HEK293 (cell line): ENCODE results near the gene SULT4A1.

Experiments used
- CTCF ChIA-PET: fragments of 350-600 bp; formaldehyde crosslinking; extraction: SDS; loops from one replicate; lab custom pipeline; 2021; ENCODE audit warnings: antibody characterized with exemption; lab: Yijun Ruan, JAX
- POLR2A ChIA-PET: fragments of 300-600 bp; formaldehyde crosslinking; extraction: SDS; loops from one replicate; lab custom pipeline; 2020; ENCODE audit warnings: antibody characterized with exemption, inconsistent platforms; lab: Yijun Ruan, JAX
- H3K27ac ChIP-seq: fragments of 200-500 bp; sonication (Bioruptor generic); 2 replicates; pipeline ENCODE4 v1.5.1; 2014; ENCODE audit warnings: low read depth, low read length, control low read depth, inconsistent platforms; ENCODE audit errors: extremely low read depth
- H3K36me3 ChIP-seq, 2 experiments: fragments of 200-500 bp in 1 of 2; sonication (Bioruptor generic) in 1 of 2; 1 replicate in 1 of 2; 2 replicates in 1 of 2; pipeline ENCODE4 v1.5.1; 2014 to 2017; ENCODE audit warnings: inconsistent platforms in 2 of 2, low read length in 2 of 2; ENCODE audit not compliant: control insufficient read depth in 2 of 2, insufficient read depth in 1 of 2
- H3K4me1 ChIP-seq: fragments of 200-500 bp; sonication (Bioruptor generic); 2 replicates; pipeline ENCODE4 v1.5.1; 2014; ENCODE audit warnings: mild to moderate bottlenecking, low read length, inconsistent platforms; ENCODE audit not compliant: control insufficient read depth, insufficient read depth
- H3K4me3 ChIP-seq: 2 replicates; pipeline ENCODE4 v1.5.1; 2011; ENCODE audit warnings: low read depth, mild to moderate bottlenecking, control low read depth, low read length, moderate library complexity
- H3K9me3 ChIP-seq: fragments of 200-500 bp; sonication (Bioruptor generic); 2 replicates; pipeline ENCODE4 v1.5.1; 2014; ENCODE audit warnings: low read depth, low read length, inconsistent platforms; ENCODE audit not compliant: control insufficient read depth, insufficient read depth
- BCL11A ChIP-seq: fragments of 450-650 bp; formaldehyde crosslinking; IDR thresholded peaks from 2 replicates; pipeline ENCODE4 v1.5.1; 2016; ENCODE audit warnings: low read depth, missing biosample characterization, missing genetic modification characterization
- GLI2 ChIP-seq: fragments of 450-650 bp; formaldehyde crosslinking; IDR thresholded peaks from 2 replicates; pipeline ENCODE4; 2017; ENCODE audit warnings: missing biosample characterization, missing genetic modification characterization, low read depth, borderline replicate concordance
- PBX3 ChIP-seq: sonication (generic); formaldehyde crosslinking; IDR thresholded peaks from 2 replicates; pipeline ENCODE4 v1.8.1; 2022; ENCODE audit warnings: mild to moderate bottlenecking, moderate library complexity, missing genetic modification reagents
- PRDM6 ChIP-seq: fragments of 450-650 bp; formaldehyde crosslinking; IDR thresholded peaks from 2 replicates; pipeline ENCODE4 v1.5.1; 2017; ENCODE audit warnings: missing biosample characterization, missing genetic modification characterization
- RBAK ChIP-seq: fragments of 450-650 bp; formaldehyde crosslinking; IDR thresholded peaks from 2 replicates; pipeline ENCODE4 v1.5.1; 2016; ENCODE audit warnings: missing biosample characterization, missing genetic modification characterization
- SCRT1 ChIP-seq: fragments of 450-650 bp; formaldehyde crosslinking; IDR thresholded peaks from 2 replicates; pipeline ENCODE4 v1.5.1; 2016; ENCODE audit warnings: missing biosample characterization, missing genetic modification characterization, borderline replicate concordance
- ZBTB21 ChIP-seq: fragments of 450-650 bp; formaldehyde crosslinking; IDR thresholded peaks from 2 replicates; pipeline ENCODE4 v1.5.1; 2017; ENCODE audit warnings: missing biosample characterization, missing genetic modification characterization
- ZNF121 ChIP-seq: fragments of 450-650 bp; formaldehyde crosslinking; IDR thresholded peaks from 2 replicates; pipeline ENCODE4 v1.5.1; 2016; ENCODE audit warnings: missing biosample characterization, missing genetic modification characterization
- ZNF140 ChIP-seq: fragments of 450-650 bp; formaldehyde crosslinking; IDR thresholded peaks from 2 replicates; pipeline ENCODE4 v1.5.1; 2016; ENCODE audit warnings: missing biosample characterization, missing genetic modification characterization
- ZNF239 ChIP-seq: fragments of 450-650 bp; formaldehyde crosslinking; IDR thresholded peaks from 2 replicates; pipeline ENCODE4 v1.5.1; 2016; ENCODE audit warnings: missing biosample characterization, missing genetic modification characterization
- ZNF362 ChIP-seq: fragments of 450-650 bp; formaldehyde crosslinking; IDR thresholded peaks from 2 replicates; pipeline ENCODE4 v1.5.1; 2016; ENCODE audit warnings: missing biosample characterization, missing genetic modification characterization
- ZNF48 ChIP-seq: fragments of 450-650 bp; formaldehyde crosslinking; IDR thresholded peaks from 2 replicates; pipeline ENCODE4 v1.5.1; 2016; ENCODE audit warnings: missing biosample characterization, missing genetic modification characterization
- ZNF549 ChIP-seq: fragments of 450-650 bp; IDR thresholded peaks from 2 replicates; pipeline ENCODE4 v1.5.1; 2018; ENCODE audit warnings: missing biosample characterization, missing genetic modification characterization, mild to moderate bottlenecking, inconsistent platforms, moderate library complexity
- ZNF600 ChIP-seq: fragments of 450-650 bp; formaldehyde crosslinking; IDR thresholded peaks from 2 replicates; pipeline ENCODE4 v1.5.1; 2016; ENCODE audit warnings: missing biosample characterization, missing genetic modification characterization
- ZNF677 ChIP-seq: fragments of 450-650 bp; IDR thresholded peaks from 2 replicates; pipeline ENCODE4 v1.5.0; 2018; ENCODE audit warnings: missing biosample characterization, mild to moderate bottlenecking, missing genetic modification characterization, moderate library complexity
- ZNF777 ChIP-seq: fragments of 450-650 bp; formaldehyde crosslinking; IDR thresholded peaks from 2 replicates; pipeline ENCODE4 v1.5.1; 2017; ENCODE audit warnings: missing biosample characterization, missing genetic modification characterization, borderline replicate concordance
- ZSCAN30 ChIP-seq: fragments of 450-650 bp; IDR thresholded peaks from 2 replicates; pipeline ENCODE4 v1.5.1; 2018; ENCODE audit warnings: missing biosample characterization, mild to moderate bottlenecking, missing genetic modification characterization, moderate library complexity
- TF ChIP-seq, protein P1 (sequence below): fragments of 450-650 bp; formaldehyde crosslinking; IDR thresholded peaks from 2 replicates; pipeline ENCODE4 v1.5.1; 2016; ENCODE audit warnings: missing biosample characterization, missing genetic modification characterization, borderline replicate concordance
- TF ChIP-seq, protein P2 (sequence below): fragments of 450-650 bp; formaldehyde crosslinking; IDR thresholded peaks from 2 replicates; pipeline ENCODE4 v1.5.1; 2016; ENCODE audit warnings: missing biosample characterization, missing genetic modification characterization

SULT4A1 gene

GRCh38 chr22:43833286-43834240 is 28.8 kb downstream of the SULT4A1 start:
- POLR2A ChIA-PET = interaction anchor here (0.8 kb wide), 1 partner anchor 19 kb away, joined by 3 read pairs; no protein-coding TSS in a partner anchor

DNA sequence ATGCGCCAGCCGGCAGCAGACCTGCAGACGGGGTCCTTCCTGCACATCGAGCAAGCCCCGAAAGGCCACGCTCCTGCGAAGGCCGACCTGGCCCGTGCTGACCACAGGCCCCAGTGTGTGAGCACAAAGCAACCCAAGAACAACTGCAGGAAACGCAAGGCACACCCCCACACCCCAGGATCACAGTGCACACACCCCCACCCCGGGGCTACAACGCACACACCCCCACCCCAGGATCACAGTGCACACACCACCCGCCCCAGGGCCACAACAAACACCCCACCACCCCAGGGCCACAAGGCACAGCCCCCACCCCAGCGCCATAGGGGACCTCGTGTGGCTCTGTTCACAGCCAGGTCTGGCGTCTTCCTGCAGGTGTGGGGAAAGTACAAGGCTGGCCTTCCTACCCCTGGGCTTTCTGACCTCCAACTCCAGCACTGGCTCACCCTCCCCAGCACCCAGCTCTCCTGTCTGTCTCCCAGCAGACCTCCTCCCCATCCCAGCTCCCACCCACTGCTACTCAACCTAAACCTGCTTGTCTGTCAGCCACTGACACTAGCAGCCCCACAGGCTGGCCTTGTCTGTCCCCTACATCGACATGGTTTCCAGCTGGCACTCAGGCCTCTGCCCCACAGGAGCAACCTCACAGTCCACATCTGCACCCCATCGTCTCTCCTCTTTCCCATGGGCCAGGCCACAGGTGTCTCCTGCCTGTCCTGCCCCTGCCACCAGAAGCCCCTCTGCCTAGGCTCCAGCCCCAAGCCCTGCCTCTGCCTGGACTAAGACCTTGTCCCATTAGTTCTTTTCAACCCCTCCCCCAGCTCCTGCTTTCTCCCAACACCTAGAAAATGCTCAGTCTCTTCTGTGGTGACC is 29.7 kb downstream of the SULT4A1 start:
- POLR2A ChIA-PET = interaction anchor here (0.8 kb wide), 1 partner anchor 20 kb away, joined by 3 read pairs; no protein-coding TSS in a partner anchor
- CTCF ChIA-PET = no interaction called here
- no peak overlapping the region for H3K4me3 ChIP-seq
- no peaks in the 10 kb centered on the region for H3K9me3 ChIP-seq
- peaks cover 0 to 54% of the 10 kb centered on the region in 2 experiments; a peak in 1 of 3 replicates for H3K36me3 ChIP-seq
- no peak overlapping the region for H3K27ac ChIP-seq
- no peaks in the 10 kb centered on the region for H3K4me1 ChIP-seq
- TF ChIP-seq ZNF777 (tag by site-specific recombination) (no peak), BCL11A (no peak), ZSCAN30 (tag by site-specific recombination) (no peak), ZNF600 (no peak), ZNF48 (no peak), PBX3 (CRISPR knock-in tag) (no peak), ZNF362 (tag by site-specific recombination) (no peak)
- TF ChIP-seq, protein P1, sequence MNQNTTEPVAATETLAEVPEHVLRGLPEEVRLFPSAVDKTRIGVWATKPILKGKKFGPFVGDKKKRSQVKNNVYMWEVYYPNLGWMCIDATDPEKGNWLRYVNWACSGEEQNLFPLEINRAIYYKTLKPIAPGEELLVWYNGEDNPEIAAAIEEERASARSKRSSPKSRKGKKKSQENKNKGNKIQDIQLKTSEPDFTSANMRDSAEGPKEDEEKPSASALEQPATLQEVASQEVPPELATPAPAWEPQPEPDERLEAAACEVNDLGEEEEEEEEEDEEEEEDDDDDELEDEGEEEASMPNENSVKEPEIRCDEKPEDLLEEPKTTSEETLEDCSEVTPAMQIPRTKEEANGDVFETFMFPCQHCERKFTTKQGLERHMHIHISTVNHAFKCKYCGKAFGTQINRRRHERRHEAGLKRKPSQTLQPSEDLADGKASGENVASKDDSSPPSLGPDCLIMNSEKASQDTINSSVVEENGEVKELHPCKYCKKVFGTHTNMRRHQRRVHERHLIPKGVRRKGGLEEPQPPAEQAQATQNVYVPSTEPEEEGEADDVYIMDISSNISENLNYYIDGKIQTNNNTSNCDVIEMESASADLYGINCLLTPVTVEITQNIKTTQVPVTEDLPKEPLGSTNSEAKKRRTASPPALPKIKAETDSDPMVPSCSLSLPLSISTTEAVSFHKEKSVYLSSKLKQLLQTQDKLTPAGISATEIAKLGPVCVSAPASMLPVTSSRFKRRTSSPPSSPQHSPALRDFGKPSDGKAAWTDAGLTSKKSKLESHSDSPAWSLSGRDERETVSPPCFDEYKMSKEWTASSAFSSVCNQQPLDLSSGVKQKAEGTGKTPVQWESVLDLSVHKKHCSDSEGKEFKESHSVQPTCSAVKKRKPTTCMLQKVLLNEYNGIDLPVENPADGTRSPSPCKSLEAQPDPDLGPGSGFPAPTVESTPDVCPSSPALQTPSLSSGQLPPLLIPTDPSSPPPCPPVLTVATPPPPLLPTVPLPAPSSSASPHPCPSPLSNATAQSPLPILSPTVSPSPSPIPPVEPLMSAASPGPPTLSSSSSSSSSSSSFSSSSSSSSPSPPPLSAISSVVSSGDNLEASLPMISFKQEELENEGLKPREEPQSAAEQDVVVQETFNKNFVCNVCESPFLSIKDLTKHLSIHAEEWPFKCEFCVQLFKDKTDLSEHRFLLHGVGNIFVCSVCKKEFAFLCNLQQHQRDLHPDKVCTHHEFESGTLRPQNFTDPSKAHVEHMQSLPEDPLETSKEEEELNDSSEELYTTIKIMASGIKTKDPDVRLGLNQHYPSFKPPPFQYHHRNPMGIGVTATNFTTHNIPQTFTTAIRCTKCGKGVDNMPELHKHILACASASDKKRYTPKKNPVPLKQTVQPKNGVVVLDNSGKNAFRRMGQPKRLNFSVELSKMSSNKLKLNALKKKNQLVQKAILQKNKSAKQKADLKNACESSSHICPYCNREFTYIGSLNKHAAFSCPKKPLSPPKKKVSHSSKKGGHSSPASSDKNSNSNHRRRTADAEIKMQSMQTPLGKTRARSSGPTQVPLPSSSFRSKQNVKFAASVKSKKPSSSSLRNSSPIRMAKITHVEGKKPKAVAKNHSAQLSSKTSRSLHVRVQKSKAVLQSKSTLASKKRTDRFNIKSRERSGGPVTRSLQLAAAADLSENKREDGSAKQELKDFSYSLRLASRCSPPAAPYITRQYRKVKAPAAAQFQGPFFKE = no peak

More at GRCh38 chr22:43833286-43834240, 28.8 kb downstream of the SULT4A1 start:
- Histone ChIP-seq H3K27ac (no peak overlapping the region), H3K36me3 (peaks cover 0 to 56% of the 10 kb centered on the region in 2 experiments; a peak in 1 of 3 replicates), H3K9me3 (no peaks in the 10 kb centered on the region)
- CTCF ChIA-PET = no interaction called here
- TF ChIP-seq, protein P2, sequence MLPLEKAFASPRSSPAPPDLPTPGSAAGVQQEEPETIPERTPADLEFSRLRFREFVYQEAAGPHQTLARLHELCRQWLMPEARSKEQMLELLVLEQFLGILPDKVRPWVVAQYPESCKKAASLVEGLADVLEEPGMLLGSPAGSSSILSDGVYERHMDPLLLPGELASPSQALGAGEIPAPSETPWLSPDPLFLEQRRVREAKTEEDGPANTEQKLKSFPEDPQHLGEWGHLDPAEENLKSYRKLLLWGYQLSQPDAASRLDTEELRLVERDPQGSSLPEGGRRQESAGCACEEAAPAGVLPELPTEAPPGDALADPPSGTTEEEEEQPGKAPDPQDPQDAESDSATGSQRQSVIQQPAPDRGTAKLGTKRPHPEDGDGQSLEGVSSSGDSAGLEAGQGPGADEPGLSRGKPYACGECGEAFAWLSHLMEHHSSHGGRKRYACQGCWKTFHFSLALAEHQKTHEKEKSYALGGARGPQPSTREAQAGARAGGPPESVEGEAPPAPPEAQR = no peak
- TF ChIP-seq GLI2 (no peak), ZSCAN30 (tag by site-specific recombination) (no peak), RBAK (no peak), PRDM6 (no peak), ZNF121 (tag by site-specific recombination) (no peak), SCRT1 (tag by site-specific recombination) (no peak), ZNF140 (tag by site-specific recombination) (no peak), ZBTB21 (tag by site-specific recombination) (no peak), ZNF677 (tag by site-specific recombination) (no peak), ZNF239 (tag by site-specific recombination) (no peak), ZNF549 (no peak)
- TF ChIP-seq, all 188 proteins: peak for 0
- H3K4me3 ChIP-seq = no peak overlapping the region
- no peaks in the 10 kb centered on the region for H3K4me1 ChIP-seq
